Astrocyte (in vitro differentiated cells and primary cell): Measurements from ENCODE around the gene RIMBP2. TPM values are rescaled to one million over a fixed set of nuclear protein-coding genes. Genes with fewer than 3 reads are reported as not detected.

Experiments
- DNase-seq: peaks from one replicate; pipeline ENCODE4 v3.0.0-alpha.2; 2010; ENCODE audit warnings: low read depth
- FAIRE-seq: peaks from 2 replicates; lab custom pipeline; 2011; peaks lifted over from hg19 to GRCh38; lab: Jason Lieb, UNC
- H2AFZ ChIP-seq: 2 replicates; pipeline ENCODE4 v1.6.0; 2012; ENCODE audit warnings: low read depth, low read length, inconsistent platforms
- H3K27ac ChIP-seq: 2 replicates; pipeline ENCODE4 v1.5.1; 2011; ENCODE audit warnings: low read depth, low read length, inconsistent platforms
- H3K27me3 ChIP-seq: 2 replicates; pipeline ENCODE4 v1.6.0; 2011; ENCODE audit warnings: low read length, inconsistent platforms; ENCODE audit not compliant: insufficient read depth
- H3K36me3 ChIP-seq: 2 replicates; pipeline ENCODE4 v1.5.1; 2011; ENCODE audit warnings: low read length, inconsistent platforms; ENCODE audit not compliant: insufficient read depth
- H3K4me1 ChIP-seq: 2 replicates; pipeline ENCODE4 v1.5.1; 2011; ENCODE audit warnings: low read length, inconsistent platforms; ENCODE audit not compliant: insufficient read depth
- H3K4me2 ChIP-seq: 2 replicates; pipeline ENCODE4 v1.6.0; 2012; ENCODE audit warnings: low read length, inconsistent platforms
- H3K4me3 ChIP-seq: 2 replicates; pipeline ENCODE4 v1.5.1; 2011; ENCODE audit warnings: low read depth, mild to moderate bottlenecking, low read length, inconsistent platforms; ENCODE audit not compliant: insufficient read depth
- H3K79me2 ChIP-seq: 2 replicates; pipeline ENCODE4 v1.6.0; 2012; ENCODE audit warnings: mild to moderate bottlenecking, low read length, inconsistent platforms; ENCODE audit not compliant: insufficient read depth
- H3K9ac ChIP-seq: 2 replicates; pipeline ENCODE4 v1.6.0; 2012; ENCODE audit warnings: mild to moderate bottlenecking, low read length, inconsistent platforms
- H3K9me3 ChIP-seq: 2 replicates; pipeline ENCODE4 v1.5.1; 2012; ENCODE audit warnings: low read depth, mild to moderate bottlenecking, low read length, inconsistent platforms; ENCODE audit not compliant: insufficient read depth
- H4K20me1 ChIP-seq: 2 replicates; pipeline ENCODE4 v1.6.0; 2012; ENCODE audit warnings: low read length, inconsistent platforms; ENCODE audit not compliant: insufficient read depth
- H3K27ac Mint-ChIP-seq: one replicate; pipeline ENCODE4 v1.8.0; 2021; ENCODE audit warnings: mild to moderate bottlenecking, mixed read lengths; ENCODE audit not compliant: unreplicated experiment
- H3K27me3 Mint-ChIP-seq: one replicate; pipeline ENCODE4 v1.8.0; 2021; ENCODE audit warnings: low read depth, mixed read lengths; ENCODE audit not compliant: unreplicated experiment
- H3K36me3 Mint-ChIP-seq: one replicate; pipeline ENCODE4 v1.8.0; 2021; ENCODE audit warnings: low read depth, mixed read lengths; ENCODE audit not compliant: unreplicated experiment
- H3K4me1 Mint-ChIP-seq: one replicate; pipeline ENCODE4 v1.8.0; 2021; ENCODE audit warnings: low read depth, mixed read lengths; ENCODE audit not compliant: unreplicated experiment
- H3K4me3 Mint-ChIP-seq: one replicate; pipeline ENCODE4 v1.8.0; 2021; ENCODE audit warnings: mild to moderate bottlenecking, moderate library complexity, mixed read lengths; ENCODE audit not compliant: unreplicated experiment
- H3K9me3 Mint-ChIP-seq: one replicate; pipeline ENCODE4 v1.8.0; 2021; ENCODE audit warnings: mild to moderate bottlenecking, mixed read lengths; ENCODE audit not compliant: unreplicated experiment
- CTCF ChIP-seq: IDR thresholded peaks from 2 replicates; pipeline ENCODE4 v1.5.1; 2011; ENCODE audit warnings: low read depth, mild to moderate bottlenecking, inconsistent platforms, low read length, moderate library complexity; ENCODE audit not compliant: insufficient read depth
- EZH2 ChIP-seq: IDR thresholded peaks from 2 replicates; pipeline ENCODE4 v1.6.1; 2012; ENCODE audit warnings: mild to moderate bottlenecking, low read length, inconsistent platforms; ENCODE audit not compliant: insufficient read depth
- total RNA-seq: library from RNA; stranded (reverse); gene quantifications from 2 replicates; pipeline ENCODE4 v1.2.1, GENCODE V29; 2021

Gene RIMBP2
- total RNA-seq, 1 donor from 2014 or later, result 2.2 TPM

- peaks cover 3% of the 10 kb centered on the region for H3K27me3 Mint-ChIP-seq
- Histone ChIP-seq H3K4me3 (no peak overlapping the region), H3K79me2 (no peaks in the 10 kb centered on the region), H3K4me1 (no peaks in the 10 kb centered on the region), H3K4me2 (no peak overlapping the region), H3K36me3 (no peaks in the 10 kb centered on the region), H4K20me1 (no peaks in the 10 kb centered on the region), H2AFZ (no peak overlapping the region), H3K9me3 (peaks cover 8% of the 10 kb centered on the region), H3K27me3 (no peaks in the 10 kb centered on the region), H3K27ac (no peak overlapping the region), H3K9ac (no peak overlapping the region)
- no peak overlapping the region for H3K4me3 Mint-ChIP-seq
- H3K36me3 Mint-ChIP-seq, result no peaks in the 10 kb centered on the region
- FAIRE-seq (no peak), DNase-seq (no peak)
- no peaks in the 10 kb centered on the region for H3K4me1 Mint-ChIP-seq
- no peak for TF ChIP-seq EZH2
- no peak for TF ChIP-seq CTCF
- no peak overlapping the region for H3K27ac Mint-ChIP-seq
- peaks cover 7% of the 10 kb centered on the region for H3K9me3 Mint-ChIP-seq
These were observed 294.2 kb downstream of the RIMBP2 start for GRCh38 chr12:130421896-130422295.

- H3K27me3 Mint-ChIP-seq, result peaks cover 3% of the 10 kb centered on the region
- Histone ChIP-seq H3K36me3 (no peaks in the 10 kb centered on the region), H2AFZ (no peak overlapping the region), H3K9me3 (peaks cover 8% of the 10 kb centered on the region), H3K27me3 (no peaks in the 10 kb centered on the region), H4K20me1 (no peaks in the 10 kb centered on the region), H3K4me2 (no peak overlapping the region), H3K79me2 (no peaks in the 10 kb centered on the region), H3K9ac (no peak overlapping the region), H3K4me3 (no peak overlapping the region), H3K27ac (no peak overlapping the region), H3K4me1 (no peaks in the 10 kb centered on the region)
- H3K4me3 Mint-ChIP-seq, result no peak overlapping the region
- peaks cover 7% of the 10 kb centered on the region for H3K9me3 Mint-ChIP-seq
- H3K36me3 Mint-ChIP-seq, result no peaks in the 10 kb centered on the region
- no peak for FAIRE-seq
- TF ChIP-seq EZH2 (no peak), CTCF (no peak)
- no peaks in the 10 kb centered on the region for H3K4me1 Mint-ChIP-seq
- no peak for DNase-seq
- H3K27ac Mint-ChIP-seq, result no peak overlapping the region
These were observed 296.0 kb downstream of the RIMBP2 start for GRCh38 chr12:130420071-130420470.

- FAIRE-seq (no peak), DNase-seq (no peak)
- Histone ChIP-seq H4K20me1 (no peaks in the 10 kb centered on the region), H3K9ac (no peak overlapping the region), H3K4me1 (no peaks in the 10 kb centered on the region), H3K4me3 (no peak overlapping the region), H3K79me2 (no peaks in the 10 kb centered on the region), H3K27me3 (no peaks in the 10 kb centered on the region), H3K36me3 (no peaks in the 10 kb centered on the region), H3K4me2 (no peak overlapping the region), H2AFZ (no peak overlapping the region), H3K9me3 (peaks cover 8% of the 10 kb centered on the region), H3K27ac (no peak overlapping the region)
- no peak for TF ChIP-seq CTCF
- TF ChIP-seq EZH2, result no peak
- Mint-ChIP-seq H3K27ac (no peak overlapping the region), H3K27me3 (peaks cover 3% of the 10 kb centered on the region), H3K4me1 (no peaks in the 10 kb centered on the region), H3K36me3 (no peaks in the 10 kb centered on the region), H3K9me3 (peaks cover 7% of the 10 kb centered on the region), H3K4me3 (no peak overlapping the region)
These were observed 297.0 kb downstream of the RIMBP2 start for GRCh38 chr12:130419116-130419515.
